K562 (cell line): Measurements from ENCODE around the gene SATB2. TPM values are rescaled to one million over a fixed set of nuclear protein-coding genes. Genes with fewer than 3 reads are reported as not detected.

Experiments used
- ATAC-seq: fragments of 200-7000 bp; cut with Tn5 transposase; 3 replicates; pipeline ENCODE4 v1.9.1; 2020; ENCODE audit warnings: moderate library complexity
- BruUV-seq: library from RNA; stranded (reverse); fragments of 400-500 nt; replicated peaks from 2 replicates; lab custom pipeline; 2021; lab: Mats Ljungman, UMichigan
- CTCF ChIA-PET: fragments of 300-600 bp; formaldehyde crosslinking; extraction: SDS; loops from one replicate; lab custom pipeline; 2021; ENCODE audit warnings: low intra/inter-chr PET ratio; lab: Yijun Ruan, JAX
- POLR2A ChIA-PET: fragments of 300-600, 350-650 bp; sonication (Branson Sonifier 250); formaldehyde crosslinking; extraction: SDS; loops from one replicate; lab custom pipeline; 2021; ENCODE audit warnings: antibody characterized with exemption, inconsistent platforms; lab: Yijun Ruan, JAX
- DNase-seq, 4 experiments: peaks; one replicate each; pipeline versions ENCODE4 v3.0.0 to v3.0.0-alpha.2; 2011 to 2018; ENCODE audit warnings: low spot score in 3 of 4, mixed read lengths in 3 of 4; ENCODE audit errors: extremely low read depth in 1 of 4
- FAIRE-seq: peaks from 2 replicates; lab custom pipeline; 2011; peaks lifted over from hg19 to GRCh38; lab: Jason Lieb, UNC
- H2AFZ ChIP-seq: 2 replicates; pipeline ENCODE4 v1.6.0; 2011; ENCODE audit warnings: low read depth, low read length, control low read depth, inconsistent platforms
- H3K27ac ChIP-seq: fragments of 200-600 bp; 3 replicates; pipeline ENCODE4 v1.8.0; 2011; ENCODE audit warnings: low read depth, mild to moderate bottlenecking, control low read depth, inconsistent platforms, low read length, moderate library complexity, mixed read lengths; ENCODE audit errors: extremely low read depth
- H3K27me3 ChIP-seq, 2 experiments: fragments of 300-600 bp in 1 of 2; 2 replicates in 1 of 2; 3 replicates in 1 of 2; pipeline versions ENCODE4 v1.6.0 to v1.8.0; 2011; ENCODE audit warnings: inconsistent platforms in 2 of 2, low read length in 2 of 2, mild to moderate bottlenecking in 1 of 2, mixed read lengths in 1 of 2, moderate library complexity in 1 of 2; ENCODE audit not compliant: control insufficient read depth in 2 of 2, insufficient read depth in 2 of 2
- H3K36me3 ChIP-seq: fragments of 300-600 bp; 3 replicates; pipeline ENCODE4 v1.8.0; 2011; ENCODE audit warnings: mild to moderate bottlenecking, low read length, inconsistent platforms; ENCODE audit not compliant: control insufficient read depth, insufficient read depth
- H3K4me1 ChIP-seq, 2 experiments: fragments of 200-600 bp in 1 of 2; replicated peaks in 1 of 2; 2 replicates in 1 of 2; 3 replicates in 1 of 2; pipeline versions ENCODE4 v1.5.1 to v1.8.0; 2011; ENCODE audit warnings: inconsistent platforms in 2 of 2, low read length in 2 of 2, mild to moderate bottlenecking in 1 of 2, mixed read lengths in 1 of 2, moderate library complexity in 1 of 2; ENCODE audit not compliant: control insufficient read depth in 2 of 2, insufficient read depth in 2 of 2
- H3K4me2 ChIP-seq: 2 replicates; pipeline ENCODE4 v1.6.1; 2011; ENCODE audit warnings: low read length, control low read depth, inconsistent platforms, mixed read lengths; ENCODE audit not compliant: insufficient read depth
- H3K4me3 ChIP-seq: fragments of 200-600 bp; sonication (generic), shearing (Covaris generic); 2 replicates; pipeline ENCODE4 v1.5.1; 2016; ENCODE audit warnings: control low read depth, inconsistent platforms
- H3K79me2 ChIP-seq: fragments of 200-600 bp; 3 replicates; pipeline ENCODE4 v1.8.0; 2011; ENCODE audit warnings: low read length, inconsistent platforms; ENCODE audit not compliant: control insufficient read depth, insufficient read depth
- H3K9ac ChIP-seq, 2 experiments: 2 replicates each; pipeline versions ENCODE4 v1.6.0 to v1.6.1; 2011; ENCODE audit warnings: low read depth in 2 of 2, low read length in 2 of 2, control low read depth in 1 of 2, inconsistent platforms in 1 of 2, mild to moderate bottlenecking in 1 of 2, mixed read lengths in 1 of 2; ENCODE audit not compliant: insufficient read depth in 1 of 2
- H3K9me1 ChIP-seq: one replicate; pipeline ENCODE4 v1.6.0; 2011; ENCODE audit warnings: inconsistent platforms, mild to moderate bottlenecking, low read length, moderate library complexity; ENCODE audit not compliant: control insufficient read depth, insufficient read depth
- H3K9me3 ChIP-seq: replicated peaks from 2 replicates; pipeline ENCODE4 v1.5.1; 2011; ENCODE audit warnings: low read depth, low read length, inconsistent platforms; ENCODE audit not compliant: control insufficient read depth, insufficient read depth
- H4K20me1 ChIP-seq: replicated peaks from 2 replicates; pipeline ENCODE4 v1.6.1; 2011; ENCODE audit warnings: low read length, inconsistent platforms, mixed read lengths; ENCODE audit not compliant: control insufficient read depth, insufficient read depth
- HNRNPH1 ChIP-seq: fragments of 200-400 bp; formaldehyde crosslinking; optimal IDR thresholded peaks from 2 replicates; pipeline ENCODE3; 2017; ENCODE audit warnings: low read depth, mild to moderate bottlenecking, low read length, moderate library complexity
- LCOR ChIP-seq: sonication (generic); formaldehyde crosslinking; IDR thresholded peaks from 2 replicates; pipeline ENCODE4 v1.8.0; 2022; ENCODE audit warnings: mild to moderate bottlenecking, missing genetic modification reagents
- MTA3 ChIP-seq: fragments of 450-650 bp; formaldehyde crosslinking; IDR thresholded peaks from 2 replicates; pipeline ENCODE4 v1.6.1; 2017; ENCODE audit warnings: mild to moderate bottlenecking, borderline replicate concordance
- PHTF2 ChIP-seq: fragments of 250-450 bp; sonication (Bioruptor Pico); IDR thresholded peaks from 2 replicates; pipeline ENCODE4 v1.5.0; 2021; ENCODE audit warnings: mild to moderate bottlenecking
- ZFPM2 ChIP-seq: fragments of 250-450 bp; sonication (Bioruptor Pico); IDR thresholded peaks from 2 replicates; pipeline ENCODE4 v1.5.1; 2022; ENCODE audit warnings: mild to moderate bottlenecking
- ZNF121 ChIP-seq: sonication (generic); formaldehyde crosslinking; conservative IDR thresholded peaks from 2 replicates; pipeline ENCODE4 v1.8.0; 2022; ENCODE audit warnings: missing genetic modification reagents
- ZNF444 ChIP-seq: fragments of 250-450 bp; sonication (Bioruptor Pico); IDR thresholded peaks from 2 replicates; pipeline ENCODE4 v1.4.0; 2020; ENCODE audit warnings: mild to moderate bottlenecking, moderate library complexity
- WGBS: fragments of 100-300 bp; shearing (Covaris generic); methylation state at CpG from one replicate; pipeline ENCODE4 v1.1.6; 2016; ENCODE audit warnings: low coverage, mixed read lengths; ENCODE audit not compliant: insufficient coverage; ENCODE audit errors: missing lambda C conversion rate; 5-methylcytosine and 5-hydroxymethylcytosine counted together
- in situ Hi-C: fragments of 300-500 bp; cut with MboI; formaldehyde crosslinking; loops from 4 replicates; pipeline ENCODE4 v1.15.0; 2018; ENCODE audit warnings: inconsistent platforms, mixed read lengths
- intact Hi-C: fragments of 100-400 bp; cut with micrococcal nuclease; formaldehyde crosslinking; loops from 2 replicates; pipeline ENCODE4 v1.14.2; 2022
- polyA plus RNA-seq, 8 experiments: library from polyadenylated mRNA; depleted of rRNA in 4 of 8; stranded (reverse) in 5 of 8; unstranded in 3 of 8; fragments of >200 nt; fragmentation: Nextera tagmentation in 2 of 8; fragmentation: Illumina TruSeq in 1 of 8; extraction: Ambion mirVana in 2 of 8; extraction: Trizol in 1 of 8; gene quantifications; 2 replicates each; pipeline versions ENCODE4 v1.2.1 to v1.2.3, GENCODE V29; 2011 to 2014; ENCODE audit warnings: inconsistent platforms in 1 of 8, missing spikeins in 1 of 8
- total RNA-seq, 7 experiments: library from RNA; depleted of rRNA in 6 of 7; stranded (reverse); fragments of >200 nt in 6 of 7; fragmentation: Illumina TruSeq in 2 of 7; extraction: Trizol in 2 of 7; gene quantifications; 2 replicates each; pipeline versions ENCODE4 v1.2.1 to v1.2.3, GENCODE V29; 2011 to 2021; ENCODE audit warnings: low replicate concordance in 1 of 7
- TF ChIP-seq, protein P1 (sequence below): IDR thresholded peaks from 2 replicates; pipeline ENCODE4 v1.6.1; 2016; ENCODE audit warnings: missing genetic modification characterization, missing compliant biosample characterization
- TF ChIP-seq, protein P2 (sequence below): sonication (generic); formaldehyde crosslinking; IDR thresholded peaks from 2 replicates; pipeline ENCODE4 v1.8.0; 2022; ENCODE audit warnings: mild to moderate bottlenecking, missing genetic modification reagents, borderline replicate concordance
- TF ChIP-seq, protein P3 (sequence below): sonication (generic); formaldehyde crosslinking; IDR thresholded peaks from 2 replicates; pipeline ENCODE4 v1.8.0; 2023; ENCODE audit warnings: mild to moderate bottlenecking, missing genetic modification reagents
- TF ChIP-seq, protein P4 (sequence below), 2 experiments: IDR thresholded peaks; 2 replicates each; pipeline ENCODE4 v1.6.1; 2012; ENCODE audit warnings: improper control_type of control experiment in 2 of 2, low read depth in 2 of 2, low read length in 2 of 2, borderline replicate concordance in 1 of 2

Gene SATB2
- total and polyA plus RNA-seq, 9 of the 15 experiments (the other 6 are each of a cell fraction or from before 2014, with no cell fraction given): 4.5 to 34.0 (median 15.1) TPM

DNA sequence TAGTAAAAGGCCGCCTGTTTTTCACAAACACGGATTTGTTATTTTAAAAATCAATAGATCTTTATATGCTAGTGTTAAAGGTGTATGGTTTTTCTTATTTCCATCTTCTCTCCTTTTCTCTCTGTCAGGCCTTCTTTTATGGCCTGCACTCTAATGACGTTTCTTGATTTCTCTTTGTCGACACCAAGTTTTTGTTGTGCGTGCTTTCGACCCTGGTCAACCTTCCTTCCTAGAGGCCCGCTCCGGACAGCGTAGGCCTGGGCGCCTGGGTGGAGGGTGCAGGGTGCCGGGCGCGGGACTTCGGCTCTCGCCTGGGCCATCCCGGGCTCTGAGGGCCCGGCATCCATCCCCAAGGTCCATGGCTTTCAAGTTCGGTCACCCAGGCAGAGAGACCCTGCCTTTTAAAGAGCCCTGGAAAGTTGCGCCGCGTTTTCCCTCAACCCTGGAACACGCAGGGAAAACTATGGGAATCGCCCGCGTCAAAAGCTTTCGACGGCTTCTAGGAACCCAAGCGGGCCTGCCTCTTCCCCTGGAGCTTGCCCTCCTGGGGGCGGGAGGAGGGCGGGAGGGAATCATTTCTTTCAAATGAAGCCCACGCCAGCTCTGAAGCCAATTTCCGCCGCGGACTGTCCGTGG, 4.1 kb upstream of the SATB2 start:
- CTCF ChIA-PET: no interaction called here
- FAIRE-seq: no peak
- no peaks in the 10 kb centered on the region for H3K36me3 ChIP-seq
- no peak overlapping the region for H3K4me2 ChIP-seq
- H3K9me1 ChIP-seq: no peaks in the 10 kb centered on the region
- no peak for ATAC-seq
- no TSS peak for BruUV-seq
- peaks cover 2% of the 10 kb centered on the region; the same call in 1 of the 2 replicates for H3K9me3 ChIP-seq
- H4K20me1 ChIP-seq: no peaks in the 10 kb centered on the region
- in situ Hi-C loops: no loop called here
- no peak for DNase-seq
- no peaks in the 10 kb centered on the region for H3K27me3 ChIP-seq
- WGBS: 93% methylated on average over 16 of the region's 35 CpGs
- peaks cover 0 to 29% of the 10 kb centered on the region in 2 experiments; a peak in 2 of 5 replicates for H3K4me1 ChIP-seq
- peaks cover 49% of the 10 kb centered on the region for H3K79me2 ChIP-seq
- no peak overlapping the region for H2AFZ ChIP-seq
- POLR2A ChIA-PET: no interaction called here
- H3K9ac ChIP-seq: no peak overlapping the region
- H3K4me3 ChIP-seq: no peak overlapping the region
- H3K27ac ChIP-seq: no peak overlapping the region
- intact Hi-C loops: no loop called here
- TF ChIP-seq PHTF2 (CRISPR knock-in tag): no peak
- TF ChIP-seq HNRNPH1: no peak
- no peak for TF ChIP-seq ZNF444 (CRISPR knock-in tag)
- TF ChIP-seq, protein P1, sequence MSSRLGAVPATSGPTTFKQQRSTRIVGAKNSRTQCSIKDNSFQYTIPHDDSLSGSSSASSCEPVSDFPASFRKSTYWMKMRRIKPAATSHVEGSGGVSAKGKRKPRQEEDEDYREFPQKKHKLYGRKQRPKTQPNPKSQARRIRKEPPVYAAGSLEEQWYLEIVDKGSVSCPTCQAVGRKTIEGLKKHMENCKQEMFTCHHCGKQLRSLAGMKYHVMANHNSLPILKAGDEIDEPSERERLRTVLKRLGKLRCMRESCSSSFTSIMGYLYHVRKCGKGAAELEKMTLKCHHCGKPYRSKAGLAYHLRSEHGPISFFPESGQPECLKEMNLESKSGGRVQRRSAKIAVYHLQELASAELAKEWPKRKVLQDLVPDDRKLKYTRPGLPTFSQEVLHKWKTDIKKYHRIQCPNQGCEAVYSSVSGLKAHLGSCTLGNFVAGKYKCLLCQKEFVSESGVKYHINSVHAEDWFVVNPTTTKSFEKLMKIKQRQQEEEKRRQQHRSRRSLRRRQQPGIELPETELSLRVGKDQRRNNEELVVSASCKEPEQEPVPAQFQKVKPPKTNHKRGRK (tag): no peak
- TF ChIP-seq, protein P2, sequence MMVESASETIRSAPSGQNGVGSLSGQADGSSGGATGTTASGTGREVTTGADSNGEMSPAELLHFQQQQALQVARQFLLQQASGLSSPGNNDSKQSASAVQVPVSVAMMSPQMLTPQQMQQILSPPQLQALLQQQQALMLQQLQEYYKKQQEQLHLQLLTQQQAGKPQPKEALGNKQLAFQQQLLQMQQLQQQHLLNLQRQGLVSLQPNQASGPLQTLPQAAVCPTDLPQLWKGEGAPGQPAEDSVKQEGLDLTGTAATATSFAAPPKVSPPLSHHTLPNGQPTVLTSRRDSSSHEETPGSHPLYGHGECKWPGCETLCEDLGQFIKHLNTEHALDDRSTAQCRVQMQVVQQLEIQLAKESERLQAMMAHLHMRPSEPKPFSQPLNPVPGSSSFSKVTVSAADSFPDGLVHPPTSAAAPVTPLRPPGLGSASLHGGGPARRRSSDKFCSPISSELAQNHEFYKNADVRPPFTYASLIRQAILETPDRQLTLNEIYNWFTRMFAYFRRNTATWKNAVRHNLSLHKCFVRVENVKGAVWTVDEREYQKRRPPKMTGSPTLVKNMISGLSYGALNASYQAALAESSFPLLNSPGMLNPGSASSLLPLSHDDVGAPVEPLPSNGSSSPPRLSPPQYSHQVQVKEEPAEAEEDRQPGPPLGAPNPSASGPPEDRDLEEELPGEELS (CRISPR knock-in tag): no peak
- no peak for TF ChIP-seq ZNF121 (CRISPR knock-in tag)
- TF ChIP-seq, protein P3, sequence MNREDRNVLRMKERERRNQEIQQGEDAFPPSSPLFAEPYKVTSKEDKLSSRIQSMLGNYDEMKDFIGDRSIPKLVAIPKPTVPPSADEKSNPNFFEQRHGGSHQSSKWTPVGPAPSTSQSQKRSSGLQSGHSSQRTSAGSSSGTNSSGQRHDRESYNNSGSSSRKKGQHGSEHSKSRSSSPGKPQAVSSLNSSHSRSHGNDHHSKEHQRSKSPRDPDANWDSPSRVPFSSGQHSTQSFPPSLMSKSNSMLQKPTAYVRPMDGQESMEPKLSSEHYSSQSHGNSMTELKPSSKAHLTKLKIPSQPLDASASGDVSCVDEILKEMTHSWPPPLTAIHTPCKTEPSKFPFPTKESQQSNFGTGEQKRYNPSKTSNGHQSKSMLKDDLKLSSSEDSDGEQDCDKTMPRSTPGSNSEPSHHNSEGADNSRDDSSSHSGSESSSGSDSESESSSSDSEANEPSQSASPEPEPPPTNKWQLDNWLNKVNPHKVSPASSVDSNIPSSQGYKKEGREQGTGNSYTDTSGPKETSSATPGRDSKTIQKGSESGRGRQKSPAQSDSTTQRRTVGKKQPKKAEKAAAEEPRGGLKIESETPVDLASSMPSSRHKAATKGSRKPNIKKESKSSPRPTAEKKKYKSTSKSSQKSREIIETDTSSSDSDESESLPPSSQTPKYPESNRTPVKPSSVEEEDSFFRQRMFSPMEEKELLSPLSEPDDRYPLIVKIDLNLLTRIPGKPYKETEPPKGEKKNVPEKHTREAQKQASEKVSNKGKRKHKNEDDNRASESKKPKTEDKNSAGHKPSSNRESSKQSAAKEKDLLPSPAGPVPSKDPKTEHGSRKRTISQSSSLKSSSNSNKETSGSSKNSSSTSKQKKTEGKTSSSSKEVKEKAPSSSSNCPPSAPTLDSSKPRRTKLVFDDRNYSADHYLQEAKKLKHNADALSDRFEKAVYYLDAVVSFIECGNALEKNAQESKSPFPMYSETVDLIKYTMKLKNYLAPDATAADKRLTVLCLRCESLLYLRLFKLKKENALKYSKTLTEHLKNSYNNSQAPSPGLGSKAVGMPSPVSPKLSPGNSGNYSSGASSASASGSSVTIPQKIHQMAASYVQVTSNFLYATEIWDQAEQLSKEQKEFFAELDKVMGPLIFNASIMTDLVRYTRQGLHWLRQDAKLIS (CRISPR knock-in tag): no peak
- TF ChIP-seq ZFPM2 (CRISPR knock-in tag): no peak
- TF ChIP-seq, protein P4, sequence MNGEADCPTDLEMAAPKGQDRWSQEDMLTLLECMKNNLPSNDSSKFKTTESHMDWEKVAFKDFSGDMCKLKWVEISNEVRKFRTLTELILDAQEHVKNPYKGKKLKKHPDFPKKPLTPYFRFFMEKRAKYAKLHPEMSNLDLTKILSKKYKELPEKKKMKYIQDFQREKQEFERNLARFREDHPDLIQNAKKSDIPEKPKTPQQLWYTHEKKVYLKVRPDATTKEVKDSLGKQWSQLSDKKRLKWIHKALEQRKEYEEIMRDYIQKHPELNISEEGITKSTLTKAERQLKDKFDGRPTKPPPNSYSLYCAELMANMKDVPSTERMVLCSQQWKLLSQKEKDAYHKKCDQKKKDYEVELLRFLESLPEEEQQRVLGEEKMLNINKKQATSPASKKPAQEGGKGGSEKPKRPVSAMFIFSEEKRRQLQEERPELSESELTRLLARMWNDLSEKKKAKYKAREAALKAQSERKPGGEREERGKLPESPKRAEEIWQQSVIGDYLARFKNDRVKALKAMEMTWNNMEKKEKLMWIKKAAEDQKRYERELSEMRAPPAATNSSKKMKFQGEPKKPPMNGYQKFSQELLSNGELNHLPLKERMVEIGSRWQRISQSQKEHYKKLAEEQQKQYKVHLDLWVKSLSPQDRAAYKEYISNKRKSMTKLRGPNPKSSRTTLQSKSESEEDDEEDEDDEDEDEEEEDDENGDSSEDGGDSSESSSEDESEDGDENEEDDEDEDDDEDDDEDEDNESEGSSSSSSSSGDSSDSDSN (IDR thresholded peaks at IDR 0.05; ENCODE audit: borderline replicate concordance in 1 of 2, low read depth in 2 of 2, low read length in 2 of 2): no peak
- no peak for TF ChIP-seq MTA3
- no peak for TF ChIP-seq LCOR (CRISPR knock-in tag)
